HepG2 (cell line): ENCODE results near the gene PKP4.

ENCODE experiments used
- CHD4 ChIP-seq: fragments of 200-600 bp; sonication (generic); IDR thresholded peaks from 2 replicates; pipeline ENCODE4 v1.7.0; 2017; ENCODE audit warnings: mild to moderate bottlenecking, low read length, borderline replicate concordance
- HOXA9 ChIP-seq: sonication (generic); formaldehyde crosslinking; IDR thresholded peaks from 2 replicates; pipeline ENCODE4 v1.8.1; 2022; ENCODE audit warnings: missing genetic modification reagents, mild to moderate bottlenecking, moderate library complexity, borderline replicate concordance
- KDM6A ChIP-seq: IDR thresholded peaks from 2 replicates; pipeline ENCODE4 v1.6.1; 2016; ENCODE audit warnings: low read depth
- LRRFIP1 ChIP-seq: sonication (generic); formaldehyde crosslinking; conservative IDR thresholded peaks from 2 replicates; pipeline ENCODE4 v1.4.0; 2020; ENCODE audit warnings: missing genetic modification reagents
- PHF8 ChIP-seq: sonication (generic); formaldehyde crosslinking; IDR thresholded peaks from 2 replicates; pipeline ENCODE4 v1.5.0; 2020; ENCODE audit warnings: missing genetic modification reagents
- THAP11 ChIP-seq: IDR thresholded peaks from 2 replicates; pipeline ENCODE4 v1.6.1; 2016; ENCODE audit warnings: missing biosample characterization, missing genetic modification reagents
- ZNF335 ChIP-seq: sonication (generic); formaldehyde crosslinking; IDR thresholded peaks from 2 replicates; pipeline ENCODE4 v1.4.0; 2020; ENCODE audit warnings: missing genetic modification reagents
- ZNF549 ChIP-seq: sonication (generic); formaldehyde crosslinking; IDR thresholded peaks from 2 replicates; pipeline ENCODE4 v1.5.0; 2020; ENCODE audit warnings: missing genetic modification reagents
- ZNF615 ChIP-seq: sonication (generic); formaldehyde crosslinking; IDR thresholded peaks from 2 replicates; pipeline ENCODE4 v1.5.0; 2020; ENCODE audit warnings: mild to moderate bottlenecking, missing genetic modification reagents, borderline replicate concordance
- TF ChIP-seq, protein P1 (sequence below): sonication (generic); formaldehyde crosslinking; IDR thresholded peaks from 2 replicates; pipeline ENCODE4 v1.5.0; 2020; ENCODE audit warnings: mild to moderate bottlenecking, missing genetic modification reagents, moderate library complexity

- TF ChIP-seq, protein P1, sequence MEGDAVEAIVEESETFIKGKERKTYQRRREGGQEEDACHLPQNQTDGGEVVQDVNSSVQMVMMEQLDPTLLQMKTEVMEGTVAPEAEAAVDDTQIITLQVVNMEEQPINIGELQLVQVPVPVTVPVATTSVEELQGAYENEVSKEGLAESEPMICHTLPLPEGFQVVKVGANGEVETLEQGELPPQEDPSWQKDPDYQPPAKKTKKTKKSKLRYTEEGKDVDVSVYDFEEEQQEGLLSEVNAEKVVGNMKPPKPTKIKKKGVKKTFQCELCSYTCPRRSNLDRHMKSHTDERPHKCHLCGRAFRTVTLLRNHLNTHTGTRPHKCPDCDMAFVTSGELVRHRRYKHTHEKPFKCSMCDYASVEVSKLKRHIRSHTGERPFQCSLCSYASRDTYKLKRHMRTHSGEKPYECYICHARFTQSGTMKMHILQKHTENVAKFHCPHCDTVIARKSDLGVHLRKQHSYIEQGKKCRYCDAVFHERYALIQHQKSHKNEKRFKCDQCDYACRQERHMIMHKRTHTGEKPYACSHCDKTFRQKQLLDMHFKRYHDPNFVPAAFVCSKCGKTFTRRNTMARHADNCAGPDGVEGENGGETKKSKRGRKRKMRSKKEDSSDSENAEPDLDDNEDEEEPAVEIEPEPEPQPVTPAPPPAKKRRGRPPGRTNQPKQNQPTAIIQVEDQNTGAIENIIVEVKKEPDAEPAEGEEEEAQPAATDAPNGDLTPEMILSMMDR = no peak
- TF ChIP-seq THAP11 (CRISPR knock-in tag) = no peak
- TF ChIP-seq HOXA9 (CRISPR knock-in tag) = no peak
- no peak for TF ChIP-seq PHF8 (CRISPR knock-in tag)
- TF ChIP-seq ZNF335 (CRISPR knock-in tag) = no peak
- TF ChIP-seq CHD4 = no peak
- TF ChIP-seq KDM6A = no peak
- TF ChIP-seq ZNF615 (CRISPR knock-in tag) = no peak
- TF ChIP-seq ZNF549 (CRISPR knock-in tag) = no peak
- TF ChIP-seq LRRFIP1 = no peak
These were observed 25.8 kb downstream of the PKP4 start for GRCh38 chr2:158482594-158482993.
